WTC11 (cell line): Measurements from ENCODE around the gene KIAA1328.

ENCODE experiments used
- CBFB ChIP-seq: sonication (generic); formaldehyde crosslinking; IDR thresholded peaks from 2 replicates; pipeline ENCODE4 v1.8.1; 2022; ENCODE audit warnings: mild to moderate bottlenecking, low read depth, missing genetic modification reagents
- CREB1 ChIP-seq: sonication (generic); formaldehyde crosslinking; IDR thresholded peaks from 2 replicates; pipeline ENCODE4 v1.8.0; 2023; ENCODE audit warnings: mild to moderate bottlenecking, missing genetic modification reagents
- FOXJ3 ChIP-seq: sonication (generic); formaldehyde crosslinking; IDR thresholded peaks from 2 replicates; pipeline ENCODE4 v1.9.0; 2021; ENCODE audit warnings: missing genetic modification reagents, mild to moderate bottlenecking, borderline replicate concordance
- ZNF423 ChIP-seq: fragments of 250-450 bp; sonication (Bioruptor Pico); IDR thresholded peaks from 2 replicates; pipeline ENCODE4 v2.1.2; 2022; ENCODE audit warnings: mild to moderate bottlenecking, moderate library complexity
- TF ChIP-seq, protein P1 (sequence below): sonication (generic); formaldehyde crosslinking; IDR thresholded peaks from 2 replicates; pipeline ENCODE4 v1.8.1; 2023; ENCODE audit warnings: mild to moderate bottlenecking, missing genetic modification reagents, borderline replicate concordance
- TF ChIP-seq, protein P2 (sequence below): fragments of 200-600 bp; IDR thresholded peaks from 2 replicates; pipeline ENCODE4 v1.8.0; 2022; ENCODE audit warnings: antibody characterized with exemption
- TF ChIP-seq, protein P3 (sequence below): sonication (generic); formaldehyde crosslinking; IDR thresholded peaks from 2 replicates; pipeline ENCODE4 v1.8.1; 2022; ENCODE audit warnings: low read depth, mild to moderate bottlenecking, moderate library complexity, missing genetic modification reagents, borderline replicate concordance
- TF ChIP-seq, protein P4 (sequence below): sonication (generic); formaldehyde crosslinking; IDR thresholded peaks from 2 replicates; pipeline ENCODE4 v1.8.1; 2022; ENCODE audit warnings: mild to moderate bottlenecking, missing genetic modification reagents, moderate library complexity, borderline replicate concordance

DNA sequence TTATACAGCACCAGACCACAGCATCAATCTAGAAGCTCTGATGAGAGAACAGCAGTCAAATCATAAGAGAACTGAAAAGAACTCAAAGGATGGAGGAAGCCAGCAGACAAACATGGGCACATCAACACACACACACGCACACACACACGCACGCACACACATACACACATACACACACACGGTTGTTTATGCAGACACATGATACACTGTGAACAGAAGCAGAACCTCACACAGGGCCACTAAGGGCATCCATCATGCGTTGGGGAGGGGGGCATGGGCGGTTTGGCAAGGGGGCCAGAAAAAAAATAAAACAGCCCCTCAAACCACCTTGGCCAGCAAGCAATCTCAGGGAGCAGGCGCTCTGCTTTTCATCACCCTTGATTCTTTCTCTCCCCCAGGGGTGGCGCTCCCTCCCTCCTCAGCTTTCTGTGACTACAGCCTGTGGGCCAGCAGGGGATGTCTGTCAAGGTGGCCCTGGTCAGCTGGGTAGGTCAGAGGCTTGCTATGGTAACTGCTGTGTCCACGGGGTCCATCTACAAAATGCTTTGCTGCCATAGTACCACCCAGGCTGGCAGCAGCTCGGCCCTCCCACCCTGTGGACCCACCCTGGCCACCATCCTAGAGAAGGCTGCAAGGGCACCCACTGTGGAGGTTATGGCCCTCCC lies 418.7 kb downstream of the KIAA1328 start:
- TF ChIP-seq, protein P1, sequence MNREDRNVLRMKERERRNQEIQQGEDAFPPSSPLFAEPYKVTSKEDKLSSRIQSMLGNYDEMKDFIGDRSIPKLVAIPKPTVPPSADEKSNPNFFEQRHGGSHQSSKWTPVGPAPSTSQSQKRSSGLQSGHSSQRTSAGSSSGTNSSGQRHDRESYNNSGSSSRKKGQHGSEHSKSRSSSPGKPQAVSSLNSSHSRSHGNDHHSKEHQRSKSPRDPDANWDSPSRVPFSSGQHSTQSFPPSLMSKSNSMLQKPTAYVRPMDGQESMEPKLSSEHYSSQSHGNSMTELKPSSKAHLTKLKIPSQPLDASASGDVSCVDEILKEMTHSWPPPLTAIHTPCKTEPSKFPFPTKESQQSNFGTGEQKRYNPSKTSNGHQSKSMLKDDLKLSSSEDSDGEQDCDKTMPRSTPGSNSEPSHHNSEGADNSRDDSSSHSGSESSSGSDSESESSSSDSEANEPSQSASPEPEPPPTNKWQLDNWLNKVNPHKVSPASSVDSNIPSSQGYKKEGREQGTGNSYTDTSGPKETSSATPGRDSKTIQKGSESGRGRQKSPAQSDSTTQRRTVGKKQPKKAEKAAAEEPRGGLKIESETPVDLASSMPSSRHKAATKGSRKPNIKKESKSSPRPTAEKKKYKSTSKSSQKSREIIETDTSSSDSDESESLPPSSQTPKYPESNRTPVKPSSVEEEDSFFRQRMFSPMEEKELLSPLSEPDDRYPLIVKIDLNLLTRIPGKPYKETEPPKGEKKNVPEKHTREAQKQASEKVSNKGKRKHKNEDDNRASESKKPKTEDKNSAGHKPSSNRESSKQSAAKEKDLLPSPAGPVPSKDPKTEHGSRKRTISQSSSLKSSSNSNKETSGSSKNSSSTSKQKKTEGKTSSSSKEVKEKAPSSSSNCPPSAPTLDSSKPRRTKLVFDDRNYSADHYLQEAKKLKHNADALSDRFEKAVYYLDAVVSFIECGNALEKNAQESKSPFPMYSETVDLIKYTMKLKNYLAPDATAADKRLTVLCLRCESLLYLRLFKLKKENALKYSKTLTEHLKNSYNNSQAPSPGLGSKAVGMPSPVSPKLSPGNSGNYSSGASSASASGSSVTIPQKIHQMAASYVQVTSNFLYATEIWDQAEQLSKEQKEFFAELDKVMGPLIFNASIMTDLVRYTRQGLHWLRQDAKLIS (CRISPR knock-in tag) = no peak
- TF ChIP-seq, protein P2, sequence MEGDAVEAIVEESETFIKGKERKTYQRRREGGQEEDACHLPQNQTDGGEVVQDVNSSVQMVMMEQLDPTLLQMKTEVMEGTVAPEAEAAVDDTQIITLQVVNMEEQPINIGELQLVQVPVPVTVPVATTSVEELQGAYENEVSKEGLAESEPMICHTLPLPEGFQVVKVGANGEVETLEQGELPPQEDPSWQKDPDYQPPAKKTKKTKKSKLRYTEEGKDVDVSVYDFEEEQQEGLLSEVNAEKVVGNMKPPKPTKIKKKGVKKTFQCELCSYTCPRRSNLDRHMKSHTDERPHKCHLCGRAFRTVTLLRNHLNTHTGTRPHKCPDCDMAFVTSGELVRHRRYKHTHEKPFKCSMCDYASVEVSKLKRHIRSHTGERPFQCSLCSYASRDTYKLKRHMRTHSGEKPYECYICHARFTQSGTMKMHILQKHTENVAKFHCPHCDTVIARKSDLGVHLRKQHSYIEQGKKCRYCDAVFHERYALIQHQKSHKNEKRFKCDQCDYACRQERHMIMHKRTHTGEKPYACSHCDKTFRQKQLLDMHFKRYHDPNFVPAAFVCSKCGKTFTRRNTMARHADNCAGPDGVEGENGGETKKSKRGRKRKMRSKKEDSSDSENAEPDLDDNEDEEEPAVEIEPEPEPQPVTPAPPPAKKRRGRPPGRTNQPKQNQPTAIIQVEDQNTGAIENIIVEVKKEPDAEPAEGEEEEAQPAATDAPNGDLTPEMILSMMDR = no peak
- TF ChIP-seq CREB1 = no peak
- no peak for TF ChIP-seq FOXJ3 (CRISPR knock-in tag)
- TF ChIP-seq, protein P3, sequence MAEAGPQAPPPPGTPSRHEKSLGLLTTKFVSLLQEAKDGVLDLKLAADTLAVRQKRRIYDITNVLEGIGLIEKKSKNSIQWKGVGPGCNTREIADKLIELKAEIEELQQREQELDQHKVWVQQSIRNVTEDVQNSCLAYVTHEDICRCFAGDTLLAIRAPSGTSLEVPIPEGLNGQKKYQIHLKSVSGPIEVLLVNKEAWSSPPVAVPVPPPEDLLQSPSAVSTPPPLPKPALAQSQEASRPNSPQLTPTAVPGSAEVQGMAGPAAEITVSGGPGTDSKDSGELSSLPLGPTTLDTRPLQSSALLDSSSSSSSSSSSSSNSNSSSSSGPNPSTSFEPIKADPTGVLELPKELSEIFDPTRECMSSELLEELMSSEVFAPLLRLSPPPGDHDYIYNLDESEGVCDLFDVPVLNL = no peak
- TF ChIP-seq, protein P4, sequence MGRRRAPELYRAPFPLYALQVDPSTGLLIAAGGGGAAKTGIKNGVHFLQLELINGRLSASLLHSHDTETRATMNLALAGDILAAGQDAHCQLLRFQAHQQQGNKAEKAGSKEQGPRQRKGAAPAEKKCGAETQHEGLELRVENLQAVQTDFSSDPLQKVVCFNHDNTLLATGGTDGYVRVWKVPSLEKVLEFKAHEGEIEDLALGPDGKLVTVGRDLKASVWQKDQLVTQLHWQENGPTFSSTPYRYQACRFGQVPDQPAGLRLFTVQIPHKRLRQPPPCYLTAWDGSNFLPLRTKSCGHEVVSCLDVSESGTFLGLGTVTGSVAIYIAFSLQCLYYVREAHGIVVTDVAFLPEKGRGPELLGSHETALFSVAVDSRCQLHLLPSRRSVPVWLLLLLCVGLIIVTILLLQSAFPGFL (CRISPR knock-in tag) = no peak
- TF ChIP-seq CBFB (CRISPR knock-in tag) = no peak
- no peak for TF ChIP-seq ZNF423 (CRISPR knock-in tag)
